GM18508 (cell line): ENCODE data around the gene RAB37.

Experiments
- ATAC-seq: cut with Tn5 transposase; IDR thresholded peaks from one replicate; pipeline ENCODE4 v1.9.1; 2021; ENCODE audit warnings: moderate number of reproducible peaks; ENCODE audit not compliant: insufficient read depth, unreplicated experiment

Gene RAB37

DNA sequence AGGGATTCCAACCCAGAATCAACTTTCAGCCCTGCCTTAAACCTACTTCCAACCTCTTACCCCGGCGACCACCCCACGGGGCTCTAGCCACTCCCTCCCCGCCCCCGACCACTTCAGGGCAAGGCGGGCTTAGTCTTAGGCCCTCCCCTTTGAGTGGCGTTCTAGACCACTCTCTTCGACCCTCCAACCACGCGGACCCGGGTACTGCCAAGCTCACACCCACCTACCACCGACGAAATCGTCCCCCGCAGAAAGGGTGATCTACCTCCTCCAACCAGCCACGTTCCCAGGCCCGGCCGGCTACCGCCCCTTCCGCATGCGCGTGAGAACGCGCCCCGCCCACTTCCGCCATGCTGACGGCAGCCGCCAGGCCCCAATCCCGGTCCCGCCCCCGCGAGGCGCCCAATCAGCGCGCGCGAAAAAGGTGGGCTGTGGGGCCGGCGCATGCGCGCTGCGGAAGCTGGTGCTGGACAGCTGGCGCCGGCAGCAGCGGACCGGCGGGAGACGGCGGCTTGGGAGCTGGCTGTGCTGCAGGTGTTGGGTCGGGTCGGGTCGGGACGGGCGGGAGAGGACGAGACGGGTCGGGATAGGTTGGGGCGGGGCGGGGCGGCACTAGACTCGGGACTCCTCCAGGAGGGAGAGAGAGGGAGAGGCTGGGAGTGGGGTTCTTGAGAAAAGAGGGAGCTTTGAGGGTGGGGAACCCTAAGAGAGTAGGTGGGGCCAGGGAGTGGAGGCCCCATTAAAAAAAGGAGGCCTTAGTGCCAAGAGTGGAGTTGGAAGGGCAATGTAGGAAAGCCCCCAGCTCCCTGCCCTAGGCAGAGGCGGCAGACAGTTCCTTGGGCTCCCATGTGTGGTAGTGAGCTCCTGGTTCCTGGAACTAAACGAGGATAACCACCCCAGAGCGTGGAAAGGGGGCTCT is 39.2 kb downstream of the RAB37 start, which contains the start of gene NAT9:
NAT9 (minus strand) TSS at position 302 of the 919 bp plus-strand sequence. CDS start 647 bp downstream, outside the sequence.
- no peak for ATAC-seq

DNA sequence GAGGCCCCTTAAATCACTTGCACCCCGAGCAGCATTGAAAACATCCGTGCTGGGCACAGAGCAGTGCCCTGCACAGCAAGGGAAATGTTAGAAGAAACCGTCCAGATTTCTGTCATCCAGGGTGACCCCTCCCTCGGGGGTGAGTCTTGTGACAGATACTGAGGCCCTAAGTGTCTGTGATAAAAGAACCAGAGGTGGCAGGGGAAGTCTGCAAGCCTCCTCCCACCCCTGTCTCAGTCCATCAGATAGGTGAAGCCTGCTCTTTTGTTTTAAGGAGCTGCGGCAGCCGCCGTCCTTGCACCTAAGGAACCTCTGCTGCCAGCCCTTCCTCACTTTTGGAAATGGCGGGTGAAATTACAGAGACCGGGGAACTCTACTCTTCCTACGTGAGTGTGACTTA is 39.9 kb downstream of the RAB37 start:
- ATAC-seq = no peak

DNA sequence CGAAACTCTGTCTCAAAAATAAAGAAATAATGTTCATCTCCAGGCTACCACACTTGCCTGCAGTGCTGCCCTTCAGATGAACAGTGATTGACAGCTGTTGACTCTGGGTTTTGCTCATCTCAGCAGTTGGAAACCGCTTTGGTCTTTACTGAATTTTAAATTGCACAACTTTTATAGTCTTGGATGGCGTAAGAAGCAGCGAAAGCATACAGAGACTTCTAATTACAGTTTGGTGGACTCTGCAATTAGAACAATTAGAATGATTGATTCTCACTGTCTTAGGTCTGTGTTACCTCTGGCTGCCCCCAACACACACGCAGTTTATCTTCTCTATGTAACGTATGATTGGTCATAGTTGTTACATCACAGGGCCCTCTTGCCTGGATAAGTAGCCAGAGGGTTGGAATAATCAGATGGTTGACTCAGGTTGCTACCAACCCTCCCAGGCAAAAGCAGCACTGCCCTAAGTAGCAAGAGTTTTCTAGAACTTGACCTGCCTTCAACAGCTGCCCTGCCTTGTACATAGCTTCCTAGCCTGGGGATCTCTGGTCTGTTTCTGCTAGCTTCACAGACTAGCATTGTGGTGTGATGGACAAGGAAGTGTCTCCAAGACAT is 41.0 kb downstream of the RAB37 start:
- ATAC-seq = no peak

DNA sequence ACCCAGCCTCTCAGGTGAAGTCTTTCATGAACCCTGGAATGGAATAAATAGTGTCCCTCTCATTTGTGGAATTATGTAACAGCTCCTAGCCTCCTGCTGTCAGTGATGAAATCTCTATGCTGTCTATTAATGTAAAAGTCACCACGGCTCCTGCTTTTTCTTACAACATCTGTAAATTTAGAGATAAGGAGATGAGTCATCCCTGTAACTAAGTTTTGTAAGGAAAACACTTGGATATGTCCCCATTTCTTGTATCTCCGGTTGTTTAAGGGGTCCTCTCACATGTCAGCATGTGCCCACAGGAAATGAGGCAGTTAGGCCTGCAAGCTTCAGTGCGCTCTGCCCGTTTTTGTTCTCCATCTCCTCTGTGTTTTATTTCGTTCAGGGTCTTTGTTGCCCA is 41.9 kb downstream of the RAB37 start:
- no peak for ATAC-seq

DNA sequence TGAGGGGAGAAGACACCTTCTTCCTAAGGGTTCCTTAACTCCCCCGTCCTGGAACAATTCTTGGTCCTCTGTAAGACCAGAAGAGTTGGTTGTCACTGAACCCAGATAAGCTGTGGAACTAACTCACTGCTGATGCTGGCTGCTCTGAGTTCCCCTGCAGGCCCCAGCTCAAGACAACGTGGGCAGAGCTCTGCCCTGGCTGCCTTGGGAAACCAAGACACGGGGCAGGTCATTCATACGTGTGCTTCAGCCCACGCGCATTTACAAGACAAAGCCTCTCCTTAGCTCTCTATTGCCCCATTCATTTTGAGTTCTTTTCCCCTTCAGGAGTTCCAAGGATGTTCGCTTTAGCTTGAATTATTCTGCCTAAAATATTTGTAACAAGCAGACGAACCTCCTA is 42.4 kb downstream of the RAB37 start:
- ATAC-seq = no peak

DNA sequence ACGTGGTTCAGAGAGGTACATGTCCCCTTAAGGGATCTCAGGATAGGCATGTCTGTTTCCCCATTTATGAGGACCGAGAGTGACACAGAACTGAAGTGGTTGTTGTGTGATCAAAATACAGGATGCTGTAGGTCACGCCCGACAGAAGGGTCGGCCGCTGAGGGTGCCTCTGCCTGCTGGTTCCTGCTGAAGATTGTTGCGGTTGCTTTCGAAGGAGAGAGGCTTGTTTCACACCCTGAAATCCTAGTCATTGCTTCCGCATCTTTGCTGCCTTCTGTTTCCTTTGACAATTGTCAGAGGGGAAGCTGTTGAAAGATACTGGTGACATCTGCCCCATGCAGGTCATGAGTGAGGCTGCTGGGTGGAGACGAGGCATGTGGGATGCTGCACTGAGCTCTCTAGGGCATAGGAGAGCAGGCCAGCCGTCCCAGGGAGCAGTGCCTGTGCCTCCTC is 42.9 kb downstream of the RAB37 start:
- ATAC-seq = peak; percentile 59

DNA sequence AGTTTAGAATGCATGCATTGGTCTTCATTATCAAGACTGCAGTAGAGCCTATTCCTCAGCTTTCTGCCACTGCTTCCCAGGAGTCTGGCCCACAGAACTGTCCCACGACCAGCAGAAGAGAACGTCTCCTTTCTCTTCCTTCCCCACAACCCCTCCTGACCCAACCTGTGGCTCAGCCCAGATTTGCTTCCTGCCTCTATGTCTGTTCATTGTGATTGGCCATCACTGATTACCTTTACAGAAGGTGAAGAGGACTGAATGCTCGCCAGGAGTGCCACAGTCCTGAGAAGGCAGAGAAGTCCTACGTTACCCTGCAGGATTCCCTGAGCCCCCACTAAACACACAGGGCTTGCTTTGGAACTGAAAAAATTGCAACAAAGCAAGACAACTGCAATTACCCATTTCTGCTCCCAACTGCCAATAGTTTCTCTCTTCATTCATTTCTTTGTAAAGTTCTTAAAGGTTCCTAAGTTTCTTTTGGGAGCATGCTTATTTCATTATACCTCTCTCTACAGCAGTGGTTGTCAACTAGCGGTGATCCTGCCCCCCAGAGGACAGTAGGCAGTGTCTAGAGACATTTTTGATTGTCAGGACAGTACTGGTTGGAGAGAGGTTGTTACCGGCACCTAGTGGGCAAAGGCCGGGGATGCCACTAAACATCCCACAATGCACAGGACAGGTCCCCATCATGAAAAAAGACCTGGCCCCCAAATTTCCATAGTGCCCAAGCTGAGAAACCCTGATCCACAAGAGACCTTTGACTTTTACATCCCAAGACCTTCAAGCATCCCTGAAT is 43.6 kb downstream of the RAB37 start:
- no peak for ATAC-seq

DNA sequence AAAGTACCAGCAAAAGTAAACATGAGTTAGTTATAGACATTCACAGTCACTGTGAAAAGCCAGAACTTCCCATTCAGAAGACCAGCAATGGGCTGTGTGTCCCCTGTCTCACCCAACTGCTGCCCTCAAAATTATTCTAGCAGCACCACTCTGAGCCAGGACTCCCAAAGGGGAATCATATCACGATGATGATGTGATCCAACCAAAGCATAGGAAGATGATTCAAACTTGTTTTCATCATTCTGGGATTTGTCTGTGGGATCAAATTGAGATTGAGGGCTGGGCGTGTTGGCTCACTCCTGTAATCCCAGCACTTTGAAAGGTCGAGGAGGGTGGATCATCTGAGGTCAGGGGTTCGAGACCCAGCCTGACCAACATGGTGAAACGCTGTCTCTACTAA is 45.5 kb downstream of the RAB37 start:
- ATAC-seq = no peak

DNA sequence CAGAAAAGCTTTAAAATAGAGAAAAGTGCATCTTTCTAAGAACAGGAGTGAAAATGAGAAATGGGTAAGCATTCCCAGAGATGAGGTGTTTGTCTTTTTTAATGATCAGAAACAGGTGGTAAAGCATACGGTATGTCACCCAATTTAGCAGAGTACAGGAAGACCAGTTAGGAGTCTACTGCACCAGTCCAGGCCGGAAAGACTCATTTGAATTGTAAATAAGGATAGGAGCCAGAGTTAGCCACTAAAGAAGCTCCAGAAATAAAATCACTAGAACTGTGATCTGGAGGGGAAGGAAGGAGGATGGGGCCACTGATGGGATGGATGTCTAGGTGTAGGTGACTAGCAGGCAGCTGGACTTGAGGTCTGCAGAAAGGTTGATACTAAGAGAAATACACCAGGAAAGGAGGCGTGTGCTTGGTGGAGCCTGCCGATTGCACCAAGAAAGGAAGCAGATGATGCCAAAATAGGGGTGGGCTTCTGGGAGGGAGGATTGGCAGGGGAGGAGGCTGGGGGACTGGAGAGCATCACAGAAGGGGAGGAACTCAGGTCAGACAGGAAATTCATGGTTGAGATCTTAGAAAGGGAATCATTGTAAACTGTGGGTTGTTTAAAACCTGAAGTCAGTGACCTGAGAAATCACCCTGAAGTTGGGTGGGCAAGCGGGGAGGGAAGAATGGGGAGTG is 47.2 kb downstream of the RAB37 start:
- no peak for ATAC-seq

DNA sequence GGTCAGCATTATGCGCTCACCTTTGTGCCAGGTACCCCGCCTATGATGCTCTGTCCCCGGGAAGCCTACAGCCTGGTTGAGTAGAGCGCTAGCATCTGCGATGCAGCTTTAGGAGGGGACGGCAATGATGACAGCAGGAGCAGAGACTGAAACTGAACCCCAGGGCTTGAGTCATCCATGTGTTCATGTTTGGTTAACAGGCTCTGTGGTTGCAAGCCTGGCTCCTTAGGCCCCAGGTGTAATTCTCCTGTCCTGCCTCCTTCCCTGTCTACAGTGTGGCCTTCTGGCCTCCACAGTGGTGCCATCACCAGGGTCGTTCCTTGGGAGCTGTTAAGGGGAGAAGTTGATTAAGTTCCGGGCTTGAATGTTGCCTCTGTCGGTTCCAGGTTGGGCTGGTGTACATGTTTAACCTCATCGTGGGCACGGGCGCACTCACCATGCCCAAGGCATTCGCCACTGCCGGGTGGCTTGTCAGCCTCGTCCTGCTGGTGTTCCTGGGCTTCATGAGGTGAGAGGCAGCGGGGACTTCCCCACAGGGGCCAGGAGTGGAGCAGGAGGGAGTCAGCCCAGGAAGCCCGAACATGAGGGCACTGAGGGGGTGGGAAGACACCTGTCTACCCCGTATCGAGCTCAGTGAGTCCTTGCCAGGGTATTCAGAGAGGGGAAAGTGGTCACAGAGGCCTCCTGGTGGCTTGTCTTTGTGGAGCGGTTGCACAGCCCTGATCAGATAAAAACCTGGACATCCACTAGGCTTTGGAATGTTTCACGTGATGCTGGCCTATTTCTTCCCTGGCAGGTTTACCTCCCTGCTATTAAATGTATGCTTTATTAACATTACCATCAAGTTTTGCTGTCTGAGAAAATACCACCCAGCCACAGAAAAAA is 48.3 kb downstream of the RAB37 start:
- ATAC-seq = no peak

DNA sequence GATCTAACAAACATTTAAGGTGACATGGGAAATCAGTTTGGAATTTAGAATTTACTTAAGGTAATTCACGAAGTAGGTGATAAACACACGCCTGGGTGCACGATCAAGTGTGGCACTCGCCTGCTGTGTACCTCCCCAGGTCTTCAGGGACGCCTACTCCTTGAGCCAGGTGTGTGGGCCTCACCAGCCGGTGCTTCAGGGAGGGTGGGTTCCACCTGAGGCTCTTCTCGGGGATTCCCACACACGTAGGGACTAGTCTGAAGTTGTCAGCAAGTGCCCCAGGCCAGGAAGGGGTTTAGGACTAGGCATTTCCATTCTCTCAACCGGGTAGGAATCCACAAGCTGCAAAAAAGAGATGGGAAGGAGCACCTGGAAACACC is 48.9 kb downstream of the RAB37 start:
- no peak for ATAC-seq

DNA sequence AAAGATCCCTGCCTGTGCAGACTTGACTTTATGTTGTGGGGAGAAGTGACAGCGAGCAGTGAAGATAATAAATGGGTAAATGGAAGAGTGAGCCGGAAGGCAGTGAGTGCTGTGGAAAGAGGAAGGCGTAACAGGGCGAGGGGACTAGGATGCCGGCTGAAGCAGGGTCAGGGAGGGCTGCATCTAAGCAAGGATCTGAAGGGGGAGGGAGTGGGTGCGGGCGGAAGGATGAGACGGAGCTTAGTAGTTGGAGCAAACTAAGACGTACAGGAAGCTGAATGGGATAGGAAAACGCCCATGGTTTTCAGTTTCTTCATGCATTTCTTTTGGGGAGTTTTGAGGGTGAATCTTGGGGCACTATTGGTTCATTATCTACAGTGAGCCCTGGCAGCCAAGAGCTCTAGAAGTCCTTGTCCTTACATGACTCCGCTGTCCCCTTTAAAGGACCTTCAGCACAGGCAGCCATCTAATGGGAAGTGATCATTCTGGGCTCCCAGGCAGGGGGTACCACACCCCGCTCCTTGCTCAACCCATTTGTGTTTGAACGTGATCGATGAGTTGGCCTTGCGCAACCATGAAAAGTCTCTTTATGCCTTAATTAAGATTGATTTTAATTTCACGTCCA is 49.5 kb downstream of the RAB37 start:
- ATAC-seq = no peak

DNA sequence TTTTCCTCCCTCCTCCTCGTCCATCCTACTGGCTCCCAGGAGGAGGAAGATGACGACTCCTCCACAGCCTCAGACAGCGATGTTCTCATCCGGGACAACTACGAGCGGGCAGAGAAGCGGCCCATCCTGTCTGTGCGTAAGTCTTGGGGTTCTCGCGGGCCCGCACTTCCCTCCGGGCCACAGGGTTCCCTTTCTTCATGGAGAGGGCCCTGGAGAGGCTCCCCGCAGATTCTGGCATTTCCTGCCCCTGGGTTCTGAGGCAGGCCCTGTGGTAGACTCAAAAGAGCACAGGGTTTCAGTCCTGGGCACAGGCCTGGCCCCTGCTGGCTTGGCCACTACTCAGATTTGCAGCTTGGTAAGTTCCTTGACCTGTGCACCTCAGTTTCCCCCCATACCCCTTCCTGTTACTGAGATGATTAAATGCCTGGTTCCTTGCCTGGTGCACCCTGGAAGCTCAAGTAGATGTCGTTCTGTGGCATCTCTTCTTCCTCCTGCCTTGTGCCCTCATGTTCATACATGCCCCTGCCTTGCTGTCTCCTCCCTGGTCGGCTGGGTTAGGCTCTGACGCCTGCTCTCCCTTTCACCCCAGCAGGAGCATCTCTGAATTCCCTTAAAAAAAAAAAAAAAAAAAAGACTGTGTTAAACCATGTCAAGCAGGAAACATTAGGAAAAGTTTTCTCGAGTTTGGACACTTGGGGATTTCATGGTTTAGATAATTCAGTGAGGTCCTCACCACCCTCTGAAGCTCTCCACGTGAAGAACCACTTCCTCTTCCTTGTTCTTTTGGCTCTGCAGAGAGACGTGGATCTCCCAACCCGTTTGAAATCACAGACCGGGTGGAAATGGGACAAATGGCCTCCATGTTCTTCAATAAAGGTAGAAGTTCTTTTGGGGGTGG is 53.4 kb downstream of the RAB37 start:
- ATAC-seq = no peak

DNA sequence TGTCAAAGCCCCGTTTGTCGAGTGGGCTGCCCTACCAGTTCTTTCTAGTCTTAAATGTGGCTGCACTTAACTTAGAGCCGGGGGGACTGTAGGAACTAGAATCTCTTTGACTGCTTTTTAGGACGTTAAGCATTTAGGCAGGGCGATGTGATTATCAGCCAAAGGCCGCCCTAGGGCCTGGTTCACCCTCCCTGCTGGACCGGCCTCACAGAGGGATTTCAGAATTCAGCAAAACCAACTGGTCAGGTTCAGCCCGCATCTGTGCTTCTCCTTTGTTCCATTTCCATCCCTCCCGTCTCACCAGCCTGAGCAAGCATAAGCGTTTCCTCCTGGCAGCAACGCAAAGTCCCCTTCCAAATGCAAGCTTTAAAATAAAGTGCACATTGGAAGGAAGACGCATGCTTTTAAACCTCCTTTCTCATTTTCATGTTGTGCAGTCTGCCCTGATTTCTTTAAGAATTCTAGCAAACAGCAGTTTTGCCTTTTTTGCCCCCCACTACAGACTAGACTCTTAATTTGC is 55.6 kb downstream of the RAB37 start:
- no peak for ATAC-seq

DNA sequence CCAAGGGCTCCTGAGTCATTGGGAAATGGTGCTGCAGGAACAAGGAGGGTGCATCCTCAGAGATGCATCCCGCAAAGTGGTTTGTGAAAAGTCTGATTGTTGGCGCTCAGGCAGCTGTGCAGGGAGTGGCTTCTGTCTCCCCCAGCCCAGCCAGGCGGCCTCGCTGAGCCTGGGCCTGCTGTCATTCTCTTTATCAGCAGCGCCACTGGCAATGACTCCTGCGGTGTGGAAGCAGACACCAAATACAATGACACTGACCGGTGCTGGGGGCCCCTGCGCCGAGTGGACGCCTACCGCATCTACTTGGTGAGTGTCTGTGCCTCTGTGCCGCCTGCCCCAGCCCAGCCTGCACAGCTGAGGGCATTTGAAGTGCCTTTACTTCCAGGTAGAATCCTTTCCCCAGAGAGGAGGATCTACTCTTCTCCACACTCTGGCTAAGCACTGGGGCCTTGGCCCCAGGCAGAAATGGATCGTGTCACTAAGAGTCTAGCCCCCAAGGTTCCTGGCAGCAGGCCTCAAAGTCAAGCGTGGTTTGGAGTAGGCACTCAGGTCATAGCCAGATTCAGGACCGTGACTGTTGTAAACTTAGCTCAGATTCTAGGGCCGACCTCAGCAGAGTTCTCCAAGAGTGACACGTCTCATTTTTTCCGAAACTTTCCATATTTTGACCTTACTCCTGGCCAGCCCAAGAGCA is 58.4 kb downstream of the RAB37 start:
- no peak for ATAC-seq

DNA sequence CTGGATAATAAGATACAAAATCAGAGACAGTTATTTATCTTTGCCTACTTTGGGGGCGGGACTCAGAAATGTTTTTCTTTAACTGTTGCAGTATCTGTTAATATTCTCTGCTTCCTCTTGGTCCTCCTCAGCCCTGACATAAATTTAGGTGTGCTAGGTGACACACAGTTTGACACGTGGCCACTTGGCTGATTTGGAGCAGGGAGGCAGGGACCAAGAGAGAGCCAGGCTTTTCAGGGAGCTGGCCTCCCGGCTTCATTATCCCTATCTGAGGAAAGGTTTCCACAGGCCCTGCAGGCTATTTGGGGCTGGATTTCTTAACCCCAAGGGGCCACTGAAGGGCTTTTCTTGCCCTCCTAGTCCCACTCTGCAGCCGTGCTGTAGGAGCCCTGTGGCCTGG is 59.2 kb downstream of the RAB37 start:
- ATAC-seq = no peak

DNA sequence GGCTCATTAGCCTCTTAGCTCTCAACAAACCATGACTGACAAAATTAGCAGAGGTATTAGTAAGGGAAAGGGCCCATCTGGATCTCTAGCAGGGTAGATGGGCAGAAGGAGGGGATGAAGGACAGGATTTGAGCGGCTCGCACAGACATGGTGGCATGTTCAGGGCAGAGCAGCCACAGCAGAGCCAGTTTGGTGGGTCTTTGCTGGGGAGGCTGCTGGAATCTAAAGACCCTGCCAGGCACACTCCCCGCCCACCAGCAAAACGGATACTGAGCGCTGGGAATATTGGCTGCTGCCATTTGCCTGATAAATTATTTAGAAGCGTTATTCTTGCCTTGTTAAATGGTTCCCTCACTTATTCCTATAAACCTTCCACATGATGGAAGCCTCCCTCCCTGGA is 59.8 kb downstream of the RAB37 start:
- ATAC-seq = no peak
